ENCODE data around the gene KRTAP10-12.

Gene KRTAP10-12

GRCh38 chr21:44734841-44735240, 37.9 kb downstream of the KRTAP10-12 start:
- no peak for DNase-seq

DNA sequence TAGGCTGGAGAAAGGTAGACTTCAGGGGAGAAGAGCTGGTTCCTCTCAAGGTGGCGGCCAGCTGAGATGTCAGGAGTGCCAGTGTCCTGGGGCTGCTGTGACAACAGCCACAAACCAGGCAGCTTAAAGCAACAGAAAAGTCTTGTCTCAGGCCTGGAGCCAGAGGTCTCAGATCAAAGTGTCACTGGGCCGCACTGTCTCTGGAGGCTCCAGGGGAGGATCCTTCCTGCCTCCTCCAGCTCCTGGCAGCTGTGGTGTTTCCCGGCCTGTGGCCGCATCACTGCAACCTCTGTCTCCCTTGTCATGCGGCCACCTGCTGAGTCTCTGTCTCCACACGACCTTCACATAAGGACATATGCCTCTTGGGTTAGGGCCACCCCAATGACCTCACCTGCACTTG, 38.8 kb downstream of the KRTAP10-12 start:
- no peak for DNase-seq

DNA sequence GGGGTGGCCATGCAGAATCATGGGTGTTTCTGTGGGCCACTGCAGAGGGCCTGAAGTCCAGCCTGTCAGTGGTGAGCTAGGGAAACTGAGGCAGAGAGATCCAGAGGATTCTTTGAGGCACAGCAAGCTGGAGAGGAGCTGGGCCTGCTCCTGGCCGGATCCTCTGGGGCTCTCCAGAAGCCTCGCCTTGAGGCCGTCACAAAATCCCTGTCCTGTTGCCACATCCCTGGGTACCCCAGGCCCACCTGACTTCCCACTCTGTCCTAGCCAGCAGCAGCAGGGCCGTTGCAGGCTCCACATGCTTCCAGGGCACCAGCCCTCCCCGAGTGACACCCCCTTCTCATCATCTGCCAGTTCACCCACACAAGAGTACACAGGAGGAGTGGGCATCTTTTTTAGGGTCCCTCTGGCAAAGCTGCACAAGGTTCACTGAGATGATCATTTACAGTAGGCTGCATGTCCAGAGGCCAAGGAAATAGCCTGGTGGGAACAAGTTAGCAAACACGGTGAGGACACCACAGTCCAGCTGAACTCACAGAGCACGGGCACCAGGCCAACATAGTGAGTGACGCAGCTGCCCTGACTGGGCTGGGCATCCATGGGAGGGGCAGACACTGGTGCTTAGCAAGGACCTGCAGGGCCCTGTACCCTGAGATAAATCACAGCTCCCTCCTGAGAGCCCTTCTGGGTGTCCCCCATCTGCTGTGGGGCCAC, 39.5 kb downstream of the KRTAP10-12 start:
- no peak for DNase-seq

GRCh38 chr21:44737706-44738354, 40.9 kb downstream of the KRTAP10-12 start:
- no peak for DNase-seq

DNA sequence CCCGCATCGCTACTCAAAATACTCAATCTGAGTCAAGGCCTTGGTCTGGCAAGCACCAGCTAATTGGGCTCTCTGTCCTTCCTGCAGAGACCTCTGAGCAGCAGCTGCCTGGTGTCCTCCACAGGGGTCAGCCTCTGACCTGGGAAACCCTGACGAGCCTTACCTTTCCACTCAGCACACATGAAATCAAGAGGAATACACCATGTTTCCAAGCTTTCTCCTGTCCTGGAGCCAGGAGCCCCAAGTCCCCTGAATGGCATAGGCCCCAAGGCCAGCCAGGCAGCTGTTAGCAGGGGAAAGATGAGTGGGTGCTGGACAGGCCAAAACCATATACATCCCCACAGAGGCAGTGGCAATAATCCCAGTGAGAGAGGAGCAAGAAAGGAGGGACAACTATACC, 41.6 kb downstream of the KRTAP10-12 start:
- no peak for DNase-seq

- no peak for DNase-seq
These were observed 42.3 kb downstream of the KRTAP10-12 start for GRCh38 chr21:44739316-44739715.

DNA sequence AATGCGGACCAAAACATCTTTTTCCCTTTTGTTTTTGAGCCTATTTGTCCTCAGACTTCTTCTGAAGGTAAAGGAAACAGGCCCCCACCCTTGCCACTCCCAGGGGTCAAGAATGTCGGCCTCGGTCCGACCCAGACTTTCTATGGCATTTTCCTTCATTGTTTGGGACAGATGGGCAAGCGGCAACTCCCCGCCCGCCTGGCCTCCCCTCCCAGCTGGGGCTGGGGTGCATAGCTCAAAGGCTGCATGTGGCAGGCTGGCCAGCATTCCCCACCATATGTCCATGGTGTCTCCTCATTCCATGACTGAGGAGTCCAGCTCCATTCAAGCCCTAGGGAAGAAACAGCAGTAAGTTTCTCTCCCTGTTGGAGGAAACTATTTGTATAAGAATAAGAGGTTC, 43.8 kb downstream of the KRTAP10-12 start:
- DNase-seq, result no peak

GRCh38 chr21:44741921-44742320, 44.9 kb downstream of the KRTAP10-12 start:
- no peak for DNase-seq

GRCh38 chr21:44742418-44743153, 45.6 kb downstream of the KRTAP10-12 start:
- DNase-seq, result peak in 1 of 2 donors; percentile 51
